GM12872 (cell line): ENCODE data around the gene ZNF791.

ENCODE experiments used
- TF ChIP-seq, protein P1 (sequence below): IDR thresholded peaks from 3 replicates; pipeline ENCODE4 v1.5.1; 2011; ENCODE audit warnings: low read depth, mild to moderate bottlenecking, low read length, moderate library complexity; ENCODE audit not compliant: insufficient read depth

Gene ZNF791

DNA sequence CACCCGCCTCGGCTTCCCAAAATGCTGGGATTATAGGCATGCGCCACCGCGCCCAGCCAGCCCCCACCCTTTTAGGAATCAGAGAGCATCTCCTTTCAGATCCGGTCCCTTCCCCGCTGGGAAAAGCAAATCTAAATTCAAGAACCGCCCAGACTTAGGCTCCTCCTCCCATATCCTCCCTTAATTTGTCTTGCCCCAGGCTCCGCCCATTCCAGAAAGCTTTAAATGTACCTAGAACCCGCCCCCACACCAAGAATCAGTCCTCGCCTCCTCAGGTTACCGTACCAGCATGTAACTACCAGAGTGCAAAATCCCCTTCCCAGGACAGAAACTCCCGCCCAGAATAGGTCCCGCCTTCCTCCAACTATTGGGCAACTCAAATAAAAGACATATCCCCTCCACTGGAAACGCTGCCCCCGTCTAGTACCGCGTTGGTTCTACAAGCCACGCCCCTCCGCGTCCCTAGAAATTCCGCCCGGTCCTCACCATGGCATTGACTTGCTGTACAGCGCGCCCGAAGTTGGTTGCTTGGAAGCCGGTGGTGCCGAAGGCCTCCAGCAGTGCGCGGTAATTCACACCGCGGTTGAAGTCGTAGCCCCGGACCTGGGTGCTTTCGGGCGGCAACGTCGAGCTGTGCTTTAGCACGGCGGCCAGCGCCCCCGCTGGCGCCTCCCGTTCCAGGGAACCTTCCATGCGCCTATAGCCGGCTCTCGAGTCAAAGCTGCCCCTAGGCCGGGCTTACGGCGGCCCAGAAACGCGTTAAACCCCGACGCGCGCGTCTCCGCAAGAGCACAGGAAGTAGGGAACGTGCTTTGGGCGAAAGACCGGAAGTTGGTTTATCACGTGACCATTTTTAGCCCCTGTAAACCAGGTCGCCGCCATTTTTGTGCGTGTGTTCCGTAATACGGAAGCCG lies 70.6 kb downstream of the ZNF791 start, which contains the start of gene DHPS:
Gene DHPS (minus strand): TSS at position 807 of the 914 bp plus-strand sequence. CDS start 114 bp downstream, at position 693.
- TF ChIP-seq, protein P1, sequence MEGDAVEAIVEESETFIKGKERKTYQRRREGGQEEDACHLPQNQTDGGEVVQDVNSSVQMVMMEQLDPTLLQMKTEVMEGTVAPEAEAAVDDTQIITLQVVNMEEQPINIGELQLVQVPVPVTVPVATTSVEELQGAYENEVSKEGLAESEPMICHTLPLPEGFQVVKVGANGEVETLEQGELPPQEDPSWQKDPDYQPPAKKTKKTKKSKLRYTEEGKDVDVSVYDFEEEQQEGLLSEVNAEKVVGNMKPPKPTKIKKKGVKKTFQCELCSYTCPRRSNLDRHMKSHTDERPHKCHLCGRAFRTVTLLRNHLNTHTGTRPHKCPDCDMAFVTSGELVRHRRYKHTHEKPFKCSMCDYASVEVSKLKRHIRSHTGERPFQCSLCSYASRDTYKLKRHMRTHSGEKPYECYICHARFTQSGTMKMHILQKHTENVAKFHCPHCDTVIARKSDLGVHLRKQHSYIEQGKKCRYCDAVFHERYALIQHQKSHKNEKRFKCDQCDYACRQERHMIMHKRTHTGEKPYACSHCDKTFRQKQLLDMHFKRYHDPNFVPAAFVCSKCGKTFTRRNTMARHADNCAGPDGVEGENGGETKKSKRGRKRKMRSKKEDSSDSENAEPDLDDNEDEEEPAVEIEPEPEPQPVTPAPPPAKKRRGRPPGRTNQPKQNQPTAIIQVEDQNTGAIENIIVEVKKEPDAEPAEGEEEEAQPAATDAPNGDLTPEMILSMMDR = no peak
